T-cell (primary cell): ENCODE measurements around the gene GIGYF2. TPM values are rescaled to one million over a fixed set of nuclear protein-coding genes. Genes with fewer than 3 reads are reported as not detected.
"Not testable (repeated sequence)": the region's sequence is repeated elsewhere in the genome, so short reads cannot be mapped to it uniquely, and the experiment has no call there.

Source experiments
- ATAC-seq, 4 experiments: fragments of 200-7000 bp in 3 of 4; fragments of 150-1000 bp in 1 of 4; cut with Tn5 transposase; replicated peaks in 1 of 4; 1 replicate in 3 of 4; 2 replicates in 1 of 4; pipeline ENCODE4 v1.10.0; 2021; ENCODE audit warnings: moderate library complexity in 3 of 4, mild to moderate bottlenecking in 2 of 4, moderate number of reproducible peaks in 1 of 4
- CTCF ChIA-PET, 2 donors: fragments of 300-600 bp; sonication (Branson Sonifier 250); formaldehyde crosslinking; loops; one replicate each; lab custom pipeline; 2022; ENCODE audit warnings: antibody characterized with exemption in 2 of 2; lab: Charles Lee
- POLR2A ChIA-PET, 2 donors: fragments of 300-600 bp; sonication (Branson Sonifier 250); formaldehyde crosslinking; loops; one replicate each; lab custom pipeline; 2022; ENCODE audit warnings: antibody characterized with exemption in 2 of 2; lab: Charles Lee
- DNase-seq, 35 experiments: peaks; one replicate each; pipeline versions ENCODE4 v3.0.0 to v3.0.0-alpha.2; 2013 to 2023
- H3K27ac ChIP-seq: one replicate; pipeline ENCODE4 v1.5.1; 2013; ENCODE audit warnings: low read length
- H3K27me3 ChIP-seq, 2 experiments: replicated peaks in 1 of 2; 1 replicate in 1 of 2; 2 replicates in 1 of 2; pipeline versions ENCODE4 v1.6.1 to v1.7.0; 2013; ENCODE audit warnings: low read length in 1 of 2, mixed read lengths in 1 of 2; ENCODE audit not compliant: control insufficient read depth in 2 of 2, insufficient read depth in 2 of 2; ENCODE audit errors: extremely low read depth in 1 of 2
- H3K36me3 ChIP-seq, 2 donors: 1 replicate in 1 of 2; 2 replicates in 1 of 2; pipeline versions ENCODE4 v1.6.1 to v1.7.0; 2013; ENCODE audit warnings: low read length in 1 of 2; ENCODE audit not compliant: control insufficient read depth in 2 of 2, insufficient read depth in 1 of 2; ENCODE audit errors: extremely low read depth in 1 of 2
- H3K4me1 ChIP-seq, 2 experiments: 1 replicate in 1 of 2; 2 replicates in 1 of 2; pipeline versions ENCODE4 v1.6.1 to v1.7.0; 2013; ENCODE audit warnings: low read length in 2 of 2, mixed read lengths in 1 of 2; ENCODE audit not compliant: insufficient read depth in 2 of 2, control insufficient read depth in 1 of 2; ENCODE audit errors: extremely low read depth in 1 of 2
- H3K4me3 ChIP-seq, 2 donors: 1 replicate in 1 of 2; 2 replicates in 1 of 2; pipeline versions ENCODE4 v1.5.1 to v1.7.0; 2013; ENCODE audit warnings: mild to moderate bottlenecking in 2 of 2, low read length in 1 of 2, moderate library complexity in 1 of 2; ENCODE audit not compliant: control insufficient read depth in 1 of 2; ENCODE audit errors: extremely low read depth in 1 of 2
- H3K9me3 ChIP-seq: 2 replicates; pipeline ENCODE4 v1.7.0; 2013
- H3K27ac Mint-ChIP-seq, 2 donors: one replicate each; pipeline ENCODE4 v1.8.0; 2020 to 2021; ENCODE audit warnings: mild to moderate bottlenecking in 2 of 2, mixed read lengths in 2 of 2
- H3K27me3 Mint-ChIP-seq, 2 donors: one replicate each; pipeline ENCODE4 v1.8.0; 2021 to 2022; ENCODE audit warnings: mixed read lengths in 2 of 2
- H3K36me3 Mint-ChIP-seq: one replicate; pipeline ENCODE4 v1.8.0; 2021; ENCODE audit warnings: mixed read lengths
- H3K4me1 Mint-ChIP-seq, 3 donors: one replicate each; pipeline ENCODE4 v1.8.0; 2020 to 2022; ENCODE audit warnings: mixed read lengths in 3 of 3, mild to moderate bottlenecking in 1 of 3
- H3K4me3 Mint-ChIP-seq, 3 donors: one replicate each; pipeline ENCODE4 v1.8.0; 2020 to 2022; ENCODE audit warnings: mild to moderate bottlenecking in 3 of 3, mixed read lengths in 3 of 3, moderate library complexity in 3 of 3
- H3K9me3 Mint-ChIP-seq, 3 donors: one replicate each; pipeline ENCODE4 v1.8.0; 2020 to 2022; ENCODE audit warnings: mixed read lengths in 3 of 3
- WGBS: methylation state at CpG from one replicate; pipeline ENCODE4 v1.1.5; 2013; ENCODE audit warnings: missing lambda C conversion rate; ENCODE audit not compliant: insufficient coverage; 5-methylcytosine and 5-hydroxymethylcytosine counted together
- total RNA-seq, 35 experiments: library from RNA in 6 of 35; stranded (reverse) in 6 of 35; fragments of 120-200 nt in 1 of 35; gene quantifications; one replicate each; pipeline versions ENCODE4 v1.2.1 to v1.2.4 and lab custom pipeline; 2013 to 2026

Gene GIGYF2
- total RNA-seq, 5 donors from 2014 or later (not counting 1 experiment from before 2014, with no cell fraction given): 57.8 to 76.8 (median 68.7) TPM

GRCh38 chr2:232846055-232846454 lies 148.9 kb downstream of the GIGYF2 start:
- H3K9me3 Mint-ChIP-seq: no peaks in the 10 kb centered on the region
- peaks cover 68% of the 10 kb centered on the region for H3K36me3 Mint-ChIP-seq
- no peaks in the 10 kb centered on the region for H3K27me3 Mint-ChIP-seq
- Histone ChIP-seq H3K4me1 (no peaks in the 10 kb centered on the region), H3K9me3 (no peaks in the 10 kb centered on the region), H3K36me3 (peaks cover 14 to 89% of the 10 kb centered on the region in 2 donors), H3K27ac (no peak overlapping the region), H3K4me3 (no peak overlapping the region), H3K27me3 (no peaks in the 10 kb centered on the region)
- no peaks in the 10 kb centered on the region for H3K4me1 Mint-ChIP-seq
- H3K4me3 Mint-ChIP-seq: no peak overlapping the region
- DNase-seq (no peak), ATAC-seq (no peak)
- ChIA-PET CTCF (no interaction called here), POLR2A (no interaction called here)
- no peak overlapping the region for H3K27ac Mint-ChIP-seq

DNA sequence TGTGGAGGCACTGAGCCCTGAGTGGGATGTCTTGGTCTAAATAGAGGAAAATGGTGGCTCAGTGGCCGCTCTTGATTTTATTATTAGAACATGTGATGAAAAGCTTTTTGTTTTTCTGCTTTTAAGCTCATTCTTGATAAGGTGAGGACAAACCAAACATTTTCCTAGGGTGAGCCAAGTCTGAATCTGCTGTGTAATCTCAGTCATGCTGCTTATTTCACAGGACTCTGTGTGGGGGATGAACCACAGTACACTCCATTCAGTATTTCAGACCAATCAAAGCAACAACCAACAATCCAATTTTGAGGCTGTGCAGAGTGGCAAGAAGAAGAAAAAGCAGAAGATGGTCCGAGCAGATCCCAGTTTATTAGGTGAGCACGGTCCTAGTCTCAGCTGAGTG lies 152.9 kb downstream of the GIGYF2 start:
- Mint-ChIP-seq H3K27me3 (no peaks in the 10 kb centered on the region), H3K4me3 (no peak overlapping the region), H3K27ac (no peak overlapping the region), H3K9me3 (no peaks in the 10 kb centered on the region), H3K36me3 (peaks cover 56% of the 10 kb centered on the region), H3K4me1 (peaks cover 0 to 2% (median 0%) of the 10 kb centered on the region in 3 donors)
- H3K4me3 ChIP-seq: no peak overlapping the region
- CTCF ChIA-PET: interaction anchor here in 1 of 2 donors (0.6 kb wide), 1 partner anchor 369 kb away, joined by 3 read pairs; no protein-coding TSS in a partner anchor
- H3K36me3 ChIP-seq: peaks cover 10 to 66% of the 10 kb centered on the region in 2 donors
- ATAC-seq: no peak
- no peaks in the 10 kb centered on the region for H3K4me1 ChIP-seq
- no CpG with 5 or more reads among the region's 3 CpGs for WGBS
- no peaks in the 10 kb centered on the region for H3K9me3 ChIP-seq
- H3K27ac ChIP-seq: no peak overlapping the region
- no peaks in the 10 kb centered on the region for H3K27me3 ChIP-seq
- no peak for DNase-seq
- POLR2A ChIA-PET: no interaction called here

DNA sequence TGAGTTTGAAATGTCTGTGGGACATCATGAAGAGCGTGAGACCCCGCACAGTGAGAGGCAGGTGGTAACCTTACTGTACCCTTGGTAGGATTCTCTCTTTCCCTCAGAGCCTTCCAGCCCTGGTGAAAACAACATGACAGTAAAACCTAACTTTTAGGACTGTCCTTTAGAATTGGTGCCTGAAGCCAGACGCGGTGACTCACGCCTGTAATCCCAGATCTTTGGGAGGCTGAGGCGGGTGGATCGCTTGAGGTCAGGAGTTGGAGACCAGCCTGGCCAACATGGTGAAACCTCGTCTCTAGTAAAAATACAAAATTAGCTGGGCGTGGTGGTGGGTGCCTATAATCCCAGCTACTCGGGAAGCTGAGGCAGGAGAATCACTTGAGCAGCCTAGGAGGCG lies 154.9 kb downstream of the GIGYF2 start:
- peaks cover 10 to 67% of the 10 kb centered on the region in 2 donors for H3K36me3 ChIP-seq
- H3K27me3 Mint-ChIP-seq, H3K27ac Mint-ChIP-seq, H3K4me3 Mint-ChIP-seq, H3K27ac ChIP-seq, H3K4me1 Mint-ChIP-seq, H3K27me3 ChIP-seq, DNase-seq, H3K9me3 ChIP-seq, H3K4me3 ChIP-seq, H3K4me1 ChIP-seq, ATAC-seq, H3K9me3 Mint-ChIP-seq, POLR2A ChIA-PET: not testable (repeated sequence)
- WGBS: 96% methylated on average over 8 of the region's 11 CpGs
- CTCF ChIA-PET: interaction anchor here in 1 of 2 donors (0.9 kb wide), 1 partner anchor 15 kb away, joined by 3 read pairs; no protein-coding TSS in a partner anchor
- H3K36me3 Mint-ChIP-seq: peaks cover 53% of the 10 kb centered on the region

- no peaks in the 10 kb centered on the region for H3K9me3 Mint-ChIP-seq
- ATAC-seq: no peak
- no peaks in the 10 kb centered on the region for H3K27me3 Mint-ChIP-seq
- WGBS: no CpG with 5 or more reads among the region's 2 CpGs
- no peak overlapping the region for H3K4me3 Mint-ChIP-seq
- Histone ChIP-seq H3K9me3 (no peaks in the 10 kb centered on the region), H3K36me3 (peaks cover 10 to 67% of the 10 kb centered on the region in 2 donors), H3K4me3 (no peak overlapping the region), H3K4me1 (no peaks in the 10 kb centered on the region), H3K27ac (no peak overlapping the region), H3K27me3 (no peaks in the 10 kb centered on the region)
- H3K27ac Mint-ChIP-seq: no peak overlapping the region
- ChIA-PET POLR2A (no interaction called here), CTCF (interaction anchor here (0.5 to 1.0 kb wide), 4 partner anchors 16 to 1288 kb away, joined by 3 to 5 read pairs (median 3); no protein-coding TSS in a partner anchor)
- peaks cover 0 to 2% (median 0%) of the 10 kb centered on the region in 3 donors for H3K4me1 Mint-ChIP-seq
- peaks cover 53% of the 10 kb centered on the region for H3K36me3 Mint-ChIP-seq
- no peak for DNase-seq
These were observed 155.5 kb downstream of the GIGYF2 start for GRCh38 chr2:232852676-232853075.

GRCh38 chr2:232854082-232854481 lies 157.0 kb downstream of the GIGYF2 start:
- Histone ChIP-seq H3K27ac (no peak overlapping the region), H3K27me3 (no peaks in the 10 kb centered on the region), H3K4me3 (no peak overlapping the region), H3K9me3 (no peaks in the 10 kb centered on the region), H3K4me1 (no peaks in the 10 kb centered on the region), H3K36me3 (peaks cover 13 to 65% of the 10 kb centered on the region in 2 donors)
- H3K9me3 Mint-ChIP-seq: no peaks in the 10 kb centered on the region
- no peaks in the 10 kb centered on the region for H3K27me3 Mint-ChIP-seq
- no peak for DNase-seq
- peaks cover 0 to 2% (median 0%) of the 10 kb centered on the region in 3 donors for H3K4me1 Mint-ChIP-seq
- peaks cover 52% of the 10 kb centered on the region for H3K36me3 Mint-ChIP-seq
- 67% methylated on average over 1 of the region's 7 CpGs for WGBS
- CTCF ChIA-PET: interaction anchor here in 1 of 2 donors (0.5 to 0.8 kb wide), 3 partner anchors 281 to 857 kb away, joined by 3 to 4 read pairs (median 3); no protein-coding TSS in a partner anchor
- POLR2A ChIA-PET: no interaction called here
- ATAC-seq: no peak
- H3K27ac Mint-ChIP-seq: no peak overlapping the region
- H3K4me3 Mint-ChIP-seq: no peak overlapping the region

GRCh38 chr2:232857158-232857563 lies 160.0 kb downstream of the GIGYF2 start:
- Histone ChIP-seq H3K36me3 (peaks cover 12 to 48% of the 10 kb centered on the region in 2 donors), H3K9me3 (no peaks in the 10 kb centered on the region), H3K27ac (no peak overlapping the region), H3K4me1 (no peaks in the 10 kb centered on the region), H3K4me3 (no peak overlapping the region), H3K27me3 (no peaks in the 10 kb centered on the region)
- ATAC-seq (no peak), DNase-seq (no peak)
- Mint-ChIP-seq H3K4me1 (peaks cover 0 to 2% (median 0%) of the 10 kb centered on the region in 3 donors), H3K9me3 (no peaks in the 10 kb centered on the region), H3K36me3 (peaks cover 55% of the 10 kb centered on the region), H3K27ac (no peak overlapping the region), H3K4me3 (no peak overlapping the region), H3K27me3 (no peaks in the 10 kb centered on the region)
- no CpG with 5 or more reads among the region's 4 CpGs for WGBS
- ChIA-PET CTCF (no interaction called here), POLR2A (no interaction called here)
